ENCODE results near the gene FAXDC2.
"Not testable (repeated sequence)": the region's sequence is repeated elsewhere in the genome, so short reads cannot be mapped to it uniquely, and the experiment has no call there.

The FAXDC2 gene

DNA sequence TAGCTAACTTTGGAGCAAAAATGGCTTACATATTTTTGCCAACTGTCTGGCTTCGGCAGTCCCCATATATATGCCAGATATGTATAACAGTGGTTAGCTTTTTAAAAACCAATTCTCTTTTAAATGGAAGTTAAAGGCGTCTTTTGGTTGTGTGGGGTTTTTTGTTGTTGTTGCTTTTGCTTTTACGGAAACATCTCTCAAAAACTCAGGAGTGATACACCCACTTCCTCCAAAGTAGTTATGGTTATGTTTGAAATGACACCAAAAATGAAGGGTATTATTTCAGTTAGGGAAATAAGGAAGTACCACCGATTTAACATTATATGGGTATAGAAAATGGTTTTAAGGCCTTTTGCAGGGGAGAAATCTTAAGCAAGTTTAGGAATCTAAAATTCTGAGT is 10.4 kb upstream of the FAXDC2 start:
- peak in 1 of 2 donors; percentile 19 for DNase-seq

DNA sequence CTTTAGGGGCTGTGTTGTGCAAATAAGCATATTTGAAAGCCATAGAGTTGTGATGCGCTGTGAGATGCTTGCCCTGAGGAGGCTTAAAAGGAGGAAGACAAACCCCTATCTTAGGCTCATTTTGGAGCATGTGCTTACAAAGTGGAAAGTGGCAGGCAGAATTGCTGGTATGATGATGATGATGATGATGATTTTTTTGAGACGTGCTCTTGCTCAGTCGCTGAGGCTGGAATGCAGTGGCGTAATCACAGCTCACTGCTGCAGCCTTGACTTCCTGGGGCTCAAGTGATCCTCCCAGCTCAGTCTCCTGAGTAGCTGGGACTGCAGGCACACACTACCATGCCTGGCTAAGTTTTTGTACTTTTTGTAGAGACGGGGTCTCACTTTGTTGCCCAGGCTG is 9.7 kb upstream of the FAXDC2 start:
- no peak for DNase-seq

DNA sequence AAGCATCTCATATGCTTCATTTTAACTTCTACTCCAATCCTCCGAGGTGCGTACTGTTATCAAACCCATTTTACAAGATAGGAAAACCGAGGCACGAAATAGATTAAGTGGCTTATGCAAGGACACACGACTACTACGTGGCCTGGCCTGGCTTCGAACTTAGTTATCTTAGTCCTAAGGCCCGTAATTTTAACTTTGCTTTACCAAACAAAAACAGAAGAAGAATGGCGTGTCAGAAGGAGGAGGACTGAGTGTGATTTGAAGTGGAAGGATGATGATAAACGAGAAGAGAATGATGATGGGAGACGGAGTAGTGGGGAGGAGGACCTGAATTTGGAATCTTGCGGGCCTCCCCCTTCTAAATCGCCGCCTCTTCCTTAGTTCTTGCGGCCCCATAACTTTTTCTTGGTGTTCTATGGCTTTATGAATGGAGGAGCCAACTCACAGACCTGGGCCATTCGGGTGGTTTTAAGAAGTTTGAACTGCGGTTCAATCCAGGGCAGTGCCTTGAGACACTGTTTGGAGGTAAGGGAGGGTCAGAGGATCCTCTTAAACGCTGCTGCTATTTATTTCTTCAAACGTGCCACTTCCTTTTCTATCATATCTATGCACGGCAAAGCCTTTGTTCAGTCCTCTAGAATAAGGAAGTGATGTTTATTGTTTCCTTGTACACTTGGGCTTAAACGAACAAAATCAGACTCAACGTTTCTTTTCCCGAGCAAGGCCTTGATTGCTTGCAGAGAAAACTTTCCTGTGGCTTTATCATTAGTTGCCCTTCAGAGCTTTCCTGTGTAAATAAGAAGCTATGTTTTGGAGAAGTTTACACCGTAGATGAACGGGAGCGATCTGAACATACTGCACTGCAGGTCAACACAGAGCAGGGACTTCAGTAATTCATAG is 8.8 kb upstream of the FAXDC2 start:
- DNase-seq, result peak in 1 of 2 donors; percentile 47

DNA sequence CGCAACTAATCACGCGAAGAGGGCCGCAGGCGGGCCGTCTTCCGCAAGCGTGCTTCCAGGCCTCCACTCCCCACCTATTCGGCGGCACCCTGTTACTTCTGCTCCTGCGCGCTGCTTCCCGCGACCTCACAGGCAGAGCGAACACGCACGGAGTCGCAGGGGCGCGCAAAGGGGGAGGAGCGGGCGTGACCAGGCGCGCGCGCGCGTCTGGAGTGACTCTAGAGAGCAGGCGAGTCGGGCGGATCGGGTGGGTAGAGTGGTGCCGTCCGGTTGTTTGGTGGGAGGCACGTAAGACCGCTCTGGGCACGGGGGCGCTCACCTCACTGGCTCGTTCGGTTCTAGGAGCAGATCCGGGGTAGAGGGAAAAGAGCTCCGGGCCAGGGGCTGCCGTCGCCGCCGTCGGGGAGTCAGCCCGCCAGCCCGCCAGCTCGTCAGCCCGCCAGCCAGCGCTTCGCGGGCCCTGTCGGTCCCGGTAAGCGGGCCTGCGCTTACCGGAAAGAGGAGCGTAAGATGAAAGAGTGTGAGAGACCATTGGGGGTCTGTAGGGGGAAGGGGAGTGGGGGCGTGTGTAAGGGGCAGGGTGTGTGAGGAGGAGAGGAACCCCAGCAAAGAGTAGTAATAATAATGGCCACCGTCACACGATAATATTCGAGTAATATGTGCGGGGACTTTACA is 8.0 kb upstream of the FAXDC2 start, which contains the start of gene CNOT8:
TSS of gene CNOT8 (plus strand) at position 331 of the 675 bp plus-strand sequence. CDS start 4,652 bp downstream, outside the sequence.
- DNase-seq, result peak; percentile 97

DNA sequence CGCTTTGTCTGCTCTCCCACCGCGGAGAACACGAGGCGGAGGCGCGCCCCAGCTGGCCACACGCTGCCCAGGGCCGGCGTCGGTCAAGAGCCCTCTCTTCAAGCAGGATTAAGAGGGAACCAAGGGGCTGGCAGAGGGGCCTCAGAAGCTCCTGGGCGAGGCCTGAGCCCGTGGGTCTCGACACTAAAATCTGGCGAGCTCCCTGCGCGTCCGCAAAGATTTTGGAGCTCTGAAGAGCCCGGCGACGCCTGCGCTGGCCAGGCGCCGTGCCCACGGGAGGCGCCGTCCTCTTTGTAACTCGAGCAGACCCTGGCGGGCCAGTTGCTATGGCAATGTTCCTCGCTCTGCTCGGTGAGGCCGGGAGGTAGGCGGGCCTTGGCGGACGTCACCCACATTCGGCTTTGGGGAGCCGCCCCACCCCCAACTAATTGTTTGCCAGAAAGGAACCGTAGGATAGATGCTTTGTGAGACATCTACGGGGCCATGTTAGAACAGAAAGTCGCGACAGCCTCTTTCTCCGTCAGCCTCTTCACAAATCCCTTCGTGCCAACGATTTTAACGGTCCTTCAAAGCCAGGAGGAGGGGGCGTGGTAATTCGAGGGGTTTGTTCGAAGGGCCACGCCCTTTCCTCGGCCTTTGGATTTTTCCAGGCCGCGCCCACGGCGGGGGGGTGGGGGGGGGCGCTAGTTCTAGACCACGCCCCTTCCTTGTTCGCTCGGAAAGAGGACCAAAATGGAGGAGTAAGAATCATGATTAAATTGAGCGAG is 7.3 kb upstream of the FAXDC2 start:
- peak; percentile 93 to 95 for DNase-seq

DNA sequence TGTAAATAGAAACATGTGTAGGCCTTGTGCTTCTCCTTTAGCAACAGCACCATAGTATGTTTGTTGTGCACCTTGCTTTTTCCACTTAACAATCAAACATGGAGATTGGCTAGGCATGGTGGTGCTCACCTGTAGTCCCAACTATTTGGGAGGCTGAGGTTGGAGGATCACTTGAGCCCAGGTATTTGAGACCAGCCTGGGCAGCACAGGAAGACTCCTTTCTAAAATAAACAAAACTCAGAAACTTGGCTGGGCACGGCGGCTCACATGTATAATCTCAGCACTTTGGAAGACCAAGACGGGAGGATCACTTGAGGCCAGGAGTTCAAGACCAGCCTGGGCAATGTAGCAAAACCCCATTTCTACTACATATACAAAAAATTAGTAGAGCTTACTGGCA is 948 bp upstream of the FAXDC2 start:
- DNase-seq, result no peak

DNA sequence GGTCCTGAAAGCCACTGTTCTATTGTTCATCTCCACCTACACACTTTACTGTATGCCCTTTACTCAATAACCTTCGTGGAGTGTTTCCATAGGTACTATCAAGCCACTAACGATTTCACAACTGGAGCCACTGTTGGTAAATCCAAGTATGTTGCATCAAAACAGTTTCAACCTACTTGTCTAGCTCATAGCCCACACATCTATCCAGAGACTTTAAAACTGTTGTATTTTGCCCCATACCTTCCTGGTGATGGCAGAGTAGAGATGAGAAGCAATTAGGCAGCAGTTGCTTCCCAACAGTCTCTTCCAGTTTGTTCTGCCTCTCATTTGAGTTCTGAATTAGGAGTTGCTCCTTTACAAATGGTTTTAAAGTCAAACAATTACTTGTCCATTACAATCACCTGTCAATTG is 607 bp downstream of the FAXDC2 start:
- no peak for DNase-seq

DNA sequence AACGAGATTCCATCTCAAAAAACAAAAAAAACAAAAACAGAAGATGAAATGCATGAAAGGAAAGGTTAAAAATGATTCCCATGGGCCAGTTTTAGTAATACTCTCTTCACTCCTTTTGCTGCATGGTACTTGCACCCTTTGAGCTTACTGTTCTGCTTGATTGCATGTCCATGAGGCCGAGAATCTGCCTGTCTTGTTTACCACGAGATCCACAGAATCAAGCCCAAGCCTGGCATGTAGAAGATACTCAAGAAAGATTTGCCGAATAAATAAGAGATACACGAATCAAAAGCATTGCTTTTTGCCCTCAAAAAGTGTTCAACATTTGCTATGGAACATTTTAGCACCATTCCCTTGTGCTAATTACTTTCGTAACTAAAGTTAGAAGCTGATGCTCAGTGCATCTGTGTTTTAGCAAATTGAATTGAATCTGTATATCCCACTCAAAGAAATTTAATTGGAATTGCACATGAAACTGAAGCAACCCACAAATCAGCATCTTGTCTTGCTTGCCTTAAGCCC is 1.1 kb downstream of the FAXDC2 start:
- DNase-seq, result no peak

DNA sequence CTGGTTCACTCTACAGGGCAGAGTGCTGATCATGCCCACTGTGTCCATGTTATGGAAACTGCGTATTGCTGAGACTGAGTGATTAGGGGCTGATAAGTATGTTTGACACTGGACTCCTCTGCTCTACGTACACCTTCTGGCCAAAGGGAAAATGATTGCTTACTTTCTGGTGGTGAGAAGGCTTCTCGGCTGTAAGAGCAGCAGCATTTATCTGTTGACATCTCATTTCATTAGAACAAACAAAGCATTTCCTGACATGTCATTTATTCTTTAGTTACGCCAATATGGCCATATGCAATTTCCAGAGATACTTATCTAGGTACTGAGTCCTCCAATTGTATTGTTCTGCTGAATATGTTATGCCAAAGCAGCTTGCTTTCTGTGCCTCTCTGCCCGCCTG is 5.6 kb downstream of the FAXDC2 start:
- no peak for DNase-seq

DNA sequence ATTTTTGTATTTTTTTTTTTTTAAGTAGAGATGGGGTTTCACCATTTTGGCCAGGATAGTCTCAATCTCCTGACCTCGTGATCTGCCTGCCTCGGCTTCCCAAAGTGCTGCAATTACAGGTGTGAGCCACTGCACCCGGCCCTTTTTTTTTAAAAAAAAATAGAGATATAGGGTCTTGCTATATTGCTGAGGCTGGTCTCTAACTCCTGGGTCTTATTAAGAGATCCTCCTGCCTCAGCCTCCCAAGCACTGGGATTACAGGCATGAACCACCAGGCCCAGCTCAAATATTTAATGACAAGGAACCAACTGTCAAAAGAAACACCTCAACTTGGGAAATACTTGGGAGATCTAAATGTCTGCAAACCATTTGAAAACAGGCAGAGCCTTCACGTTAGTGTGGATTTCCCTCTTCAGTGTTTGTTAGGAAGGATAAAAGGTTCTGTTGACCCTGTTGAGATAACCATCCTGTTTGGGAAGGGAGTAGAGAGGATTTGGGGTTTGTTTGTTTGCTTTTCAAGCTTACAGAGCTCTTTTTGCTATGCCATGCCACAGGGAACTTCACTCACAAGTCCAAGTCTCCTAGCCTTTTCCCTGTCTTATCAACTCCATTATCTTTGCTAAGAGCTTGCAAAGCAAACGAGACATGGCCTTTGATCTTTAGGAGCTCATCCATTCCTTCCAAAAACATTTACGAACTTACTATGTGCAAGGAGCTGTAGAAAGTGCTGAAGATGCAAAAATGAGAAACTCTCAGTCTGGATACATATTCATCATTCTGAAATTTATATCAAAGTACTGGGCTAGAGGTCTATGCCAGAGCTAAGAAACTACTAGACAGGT is 7.5 kb downstream of the FAXDC2 start:
- no peak for DNase-seq

DNA sequence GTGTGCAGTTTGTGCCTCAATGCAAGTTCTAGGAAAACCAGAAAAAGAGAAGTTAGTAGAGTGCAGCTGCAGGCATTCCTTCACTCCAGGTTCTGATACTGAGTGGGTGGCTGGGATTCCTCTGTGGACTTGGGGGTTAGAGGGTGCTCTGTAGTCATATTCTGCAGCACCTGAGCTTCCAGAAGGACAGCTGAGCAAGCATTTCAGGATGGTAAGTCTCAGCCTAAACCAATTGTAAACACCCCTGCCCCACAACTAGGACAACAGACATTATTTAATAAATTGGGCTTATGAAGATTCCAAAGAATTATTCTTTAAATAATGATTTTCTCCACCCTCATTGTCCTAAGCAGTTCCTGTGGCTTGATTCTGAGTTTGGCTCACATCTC is 9.1 kb downstream of the FAXDC2 start:
- no peak for DNase-seq

DNA sequence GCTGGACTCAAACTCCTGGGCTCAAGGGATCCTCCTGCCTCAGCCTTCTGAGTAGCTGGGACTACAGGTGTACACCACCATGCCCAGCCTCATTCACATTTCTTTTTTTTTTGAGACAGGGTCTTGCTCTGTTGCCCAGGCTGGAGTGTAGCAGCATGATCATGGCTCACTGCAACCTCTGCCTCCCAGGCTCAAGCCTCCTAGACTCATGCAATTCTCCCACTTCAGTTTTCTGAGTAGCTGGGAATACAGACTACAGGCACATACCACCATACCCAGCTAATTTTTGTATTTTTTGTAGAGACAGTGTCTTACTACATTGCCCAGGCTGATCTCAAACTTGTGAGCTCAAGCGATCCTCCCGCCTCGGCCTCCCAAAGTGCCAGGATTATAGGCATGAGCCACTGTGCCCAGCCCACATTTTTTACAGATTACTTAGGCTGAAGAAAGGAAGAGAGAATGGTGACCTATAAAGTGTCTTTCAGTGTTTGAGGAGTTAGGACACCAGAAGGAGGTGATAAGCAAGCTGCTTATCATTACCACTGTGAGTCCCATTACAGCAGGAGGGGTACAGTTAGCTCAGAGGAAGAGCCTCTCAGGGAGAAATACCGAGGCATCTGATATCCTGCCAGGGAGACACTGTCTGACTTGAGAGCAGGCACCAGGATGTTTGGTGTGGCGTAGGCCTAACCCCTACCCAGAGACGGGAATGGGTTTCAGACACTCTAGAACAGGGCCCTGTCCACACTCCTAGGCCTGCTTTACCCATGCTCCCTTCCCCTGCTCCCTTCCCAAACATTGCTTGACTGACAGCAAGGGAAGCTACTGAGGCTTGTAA is 9.7 kb downstream of the FAXDC2 start:
- DNase-seq, result no peak

DNA sequence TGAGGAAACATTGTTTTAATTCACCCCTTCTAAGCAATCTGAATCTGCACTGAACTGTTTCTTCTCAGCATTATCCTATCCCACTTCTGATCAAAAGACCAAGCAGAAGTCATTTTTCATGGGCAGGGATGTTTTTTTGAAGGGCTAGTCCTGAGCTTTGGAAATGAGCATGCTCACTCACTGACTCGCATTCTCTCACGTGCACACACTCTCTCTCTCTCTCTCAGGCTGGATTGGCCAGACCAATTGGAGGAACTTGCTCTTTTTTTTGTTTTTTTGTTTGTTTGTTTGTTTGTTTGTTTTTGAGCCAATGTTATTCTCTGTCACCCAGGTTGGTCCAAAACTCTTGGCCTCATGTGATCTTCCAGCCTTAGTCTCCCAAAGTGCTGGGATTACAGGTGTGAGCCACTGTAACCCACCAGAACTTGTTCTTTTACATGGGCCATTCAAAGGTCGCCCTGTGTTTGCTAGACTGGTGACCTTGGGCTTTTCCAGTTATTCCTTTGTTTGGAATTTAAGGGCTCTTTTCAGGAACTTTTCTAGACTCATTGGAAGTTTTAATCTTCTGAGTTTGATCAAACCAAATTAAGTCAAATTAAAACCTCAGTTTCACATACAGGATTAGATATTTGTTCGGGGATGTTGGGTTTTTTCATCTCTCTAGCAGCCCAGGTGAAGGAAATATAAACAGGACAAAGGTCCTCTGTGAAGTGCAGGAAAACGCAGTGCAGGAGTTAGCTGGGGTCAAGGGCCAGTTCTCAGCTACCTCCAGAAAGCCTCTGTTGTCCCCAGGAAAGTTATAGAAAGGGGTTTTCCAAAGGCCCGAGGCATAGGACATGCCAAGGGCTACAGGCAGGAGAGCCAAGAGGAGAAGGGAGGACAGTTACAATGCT is 13.1 kb downstream of the FAXDC2 start:
- DNase-seq, result no peak

DNA sequence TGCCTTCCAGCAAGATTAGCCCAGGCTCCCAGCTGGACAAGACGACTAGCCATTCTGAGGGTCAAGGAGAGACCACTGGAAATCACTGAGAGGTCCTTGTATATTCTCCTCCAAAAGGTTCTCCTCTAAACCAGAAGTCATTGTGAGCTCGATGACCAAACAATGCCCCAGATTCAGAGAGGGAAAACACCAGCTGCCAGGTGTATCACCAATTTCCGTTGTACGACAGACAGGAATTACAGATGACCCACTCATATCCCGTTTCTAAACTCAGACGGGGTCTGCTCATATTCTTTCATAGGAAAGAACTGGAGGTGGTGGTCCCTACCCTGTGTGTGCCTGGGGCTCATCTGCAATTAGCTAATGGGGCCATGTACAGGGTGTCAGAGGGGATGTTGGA is 14.2 kb downstream of the FAXDC2 start:
- DNase-seq, result no peak

DNA sequence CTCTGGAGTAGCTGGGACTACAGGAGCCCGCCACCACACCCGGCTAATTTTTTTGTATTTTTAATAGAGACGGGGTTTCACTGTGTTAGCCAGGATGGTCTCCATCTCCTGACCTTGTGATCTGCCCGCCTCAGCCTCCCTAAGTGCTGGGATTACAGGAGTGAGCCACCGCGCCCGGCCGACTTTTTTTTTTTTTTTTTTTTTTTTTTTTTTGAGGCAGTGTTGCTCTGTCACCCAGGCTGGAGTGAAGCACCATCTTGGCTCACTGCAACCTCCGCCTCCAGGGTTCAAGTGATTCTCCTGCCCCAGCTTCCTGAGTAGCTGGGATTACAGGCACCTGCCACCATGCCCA is 14.7 kb downstream of the FAXDC2 start:
- DNase-seq, result not testable (repeated sequence)

DNA sequence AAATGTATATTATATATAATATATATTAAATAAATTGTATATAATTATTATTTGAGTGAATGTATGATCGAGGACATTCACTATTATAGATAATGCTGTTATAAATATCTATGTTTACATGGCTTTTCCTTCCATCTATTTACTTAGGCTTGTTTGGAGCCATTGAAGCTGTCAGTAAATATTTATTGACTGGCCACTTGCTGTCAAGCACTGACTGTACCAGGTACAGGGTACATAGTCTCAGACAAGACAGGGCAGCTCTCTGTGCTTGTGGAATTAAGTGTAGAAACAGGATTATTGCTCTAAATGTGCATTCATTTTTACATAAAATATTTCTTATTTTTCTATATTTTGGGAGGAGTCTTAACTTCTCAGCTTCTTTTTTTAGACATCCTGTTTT is 16.4 kb downstream of the FAXDC2 start:
- DNase-seq, result no peak

DNA sequence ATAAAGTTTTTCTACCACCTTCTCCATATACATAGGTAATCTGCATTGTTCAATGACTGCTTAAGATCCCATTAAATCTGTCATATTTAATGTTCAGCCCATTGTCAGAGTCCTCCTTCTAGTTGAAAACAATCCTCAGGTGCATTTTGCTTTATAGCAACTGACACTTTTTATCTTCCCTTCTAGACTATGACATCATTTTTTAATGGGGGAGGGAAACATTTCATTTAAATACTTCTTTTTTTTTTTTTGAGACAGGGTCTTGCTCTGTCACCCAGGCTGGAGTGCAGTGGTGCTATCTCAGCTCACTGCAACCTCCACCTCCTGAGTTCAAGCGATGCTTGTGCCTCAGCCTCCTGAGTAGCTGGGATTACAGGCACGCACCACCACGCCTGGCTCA is 17.6 kb downstream of the FAXDC2 start:
- not testable (repeated sequence) for DNase-seq

DNA sequence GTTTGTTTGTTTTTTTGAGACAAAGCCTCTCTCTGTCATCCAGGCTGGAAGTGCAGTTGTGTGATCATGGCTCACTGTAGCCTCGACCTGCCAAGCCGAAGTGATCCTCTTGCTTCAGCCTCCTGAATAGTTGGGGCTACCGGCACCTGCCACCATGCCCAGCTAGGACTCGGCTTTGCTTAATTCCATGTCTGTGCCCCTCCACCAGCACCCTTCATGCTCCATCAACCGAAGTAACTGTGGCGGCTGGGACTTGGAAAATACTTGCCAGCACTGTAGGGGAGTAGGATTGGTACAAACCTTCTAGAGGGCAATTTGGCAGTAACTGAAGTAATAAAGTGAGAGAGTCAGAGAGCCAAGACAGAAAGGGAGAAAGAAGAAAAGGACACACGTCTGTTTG is 19.0 kb downstream of the FAXDC2 start:
- no peak for DNase-seq

DNA sequence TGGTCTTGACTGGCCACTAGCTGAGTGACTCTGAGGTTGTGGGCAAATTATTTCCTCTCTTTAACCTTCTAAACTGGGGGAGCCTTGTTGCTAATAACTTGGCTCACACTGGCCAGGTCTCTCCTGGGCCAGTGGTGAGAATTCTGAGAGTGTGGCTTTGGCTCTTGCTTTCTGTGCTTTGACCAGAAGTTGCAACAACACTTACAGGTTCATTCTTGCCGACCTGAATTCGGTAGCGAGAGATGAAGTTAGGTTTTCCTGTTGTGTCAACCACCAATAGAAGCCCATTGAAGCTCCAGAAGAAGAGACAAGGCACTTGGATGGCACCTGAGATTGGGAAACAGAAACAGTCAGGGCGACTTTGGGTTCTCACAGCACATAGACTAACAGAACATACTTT is 19.8 kb downstream of the FAXDC2 start:
- no peak for DNase-seq

DNA sequence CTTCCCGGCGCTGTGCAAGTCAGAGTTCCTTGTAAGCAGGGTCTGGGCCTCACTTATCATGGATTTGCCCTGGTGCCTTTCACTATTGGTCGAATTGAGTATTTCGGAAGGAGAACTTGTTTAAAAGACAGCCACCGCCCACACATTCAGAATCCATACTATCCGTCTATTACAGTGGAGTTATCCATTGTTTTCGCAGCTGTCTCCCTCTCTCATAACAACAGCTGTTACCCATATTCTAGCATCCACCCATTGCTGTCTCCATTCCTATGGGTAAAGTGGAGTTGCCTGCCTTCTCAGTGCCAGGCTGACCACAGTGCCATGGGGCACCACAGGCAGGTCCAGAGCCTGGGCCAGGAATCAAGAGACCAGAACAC is 20.2 kb downstream of the FAXDC2 start:
- DNase-seq, result no peak
